LNCaP clone FGC (cell line): ENCODE data around the gene ICAM2.
A peak's percentile ranks its signal among the peaks of the same experiment; 100 is the strongest.

ENCODE experiments used
- DNase-seq: peaks from one replicate; pipeline ENCODE4 v3.0.0-alpha.2; 2011; ENCODE audit warnings: low read depth
- H3K4me3 ChIP-seq: 2 replicates; pipeline ENCODE4 v1.5.1; 2011; ENCODE audit warnings: mild to moderate bottlenecking, low read depth, low read length, control low read depth
- TF ChIP-seq, protein P1 (sequence below): IDR thresholded peaks from 2 replicates; pipeline ENCODE4 v1.5.1; 2012; ENCODE audit warnings: mild to moderate bottlenecking; ENCODE audit not compliant: control insufficient read depth, insufficient read depth; ENCODE audit errors: extremely low read depth

ICAM2 gene

DNA sequence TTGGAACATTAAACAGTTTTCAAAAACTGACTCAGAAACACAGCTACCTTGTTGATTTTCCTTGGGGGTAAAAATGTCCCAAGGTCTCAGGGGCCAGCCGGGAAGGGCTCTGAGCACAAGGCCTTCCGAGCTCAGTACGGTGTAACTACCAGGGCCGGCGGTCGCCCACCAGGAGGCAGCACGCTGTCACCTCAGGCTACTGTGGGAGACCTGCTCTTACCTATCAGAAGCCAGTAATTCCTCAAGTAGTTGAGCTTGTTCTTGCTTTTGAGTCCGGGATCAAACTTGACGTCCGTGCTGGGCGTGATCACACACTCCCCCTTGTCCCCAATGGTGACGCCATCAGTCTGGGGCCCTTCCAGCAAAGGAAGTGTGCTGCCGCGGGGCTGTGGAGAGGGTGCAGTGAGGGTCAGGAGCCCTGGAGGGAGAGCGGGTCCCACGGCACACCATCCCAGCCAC, 43.4 kb upstream of the ICAM2 start:
- TF ChIP-seq, protein P1, sequence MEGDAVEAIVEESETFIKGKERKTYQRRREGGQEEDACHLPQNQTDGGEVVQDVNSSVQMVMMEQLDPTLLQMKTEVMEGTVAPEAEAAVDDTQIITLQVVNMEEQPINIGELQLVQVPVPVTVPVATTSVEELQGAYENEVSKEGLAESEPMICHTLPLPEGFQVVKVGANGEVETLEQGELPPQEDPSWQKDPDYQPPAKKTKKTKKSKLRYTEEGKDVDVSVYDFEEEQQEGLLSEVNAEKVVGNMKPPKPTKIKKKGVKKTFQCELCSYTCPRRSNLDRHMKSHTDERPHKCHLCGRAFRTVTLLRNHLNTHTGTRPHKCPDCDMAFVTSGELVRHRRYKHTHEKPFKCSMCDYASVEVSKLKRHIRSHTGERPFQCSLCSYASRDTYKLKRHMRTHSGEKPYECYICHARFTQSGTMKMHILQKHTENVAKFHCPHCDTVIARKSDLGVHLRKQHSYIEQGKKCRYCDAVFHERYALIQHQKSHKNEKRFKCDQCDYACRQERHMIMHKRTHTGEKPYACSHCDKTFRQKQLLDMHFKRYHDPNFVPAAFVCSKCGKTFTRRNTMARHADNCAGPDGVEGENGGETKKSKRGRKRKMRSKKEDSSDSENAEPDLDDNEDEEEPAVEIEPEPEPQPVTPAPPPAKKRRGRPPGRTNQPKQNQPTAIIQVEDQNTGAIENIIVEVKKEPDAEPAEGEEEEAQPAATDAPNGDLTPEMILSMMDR: peak; percentile 61
- no peak overlapping the region for H3K4me3 ChIP-seq
- peak; percentile 19 for DNase-seq

DNA sequence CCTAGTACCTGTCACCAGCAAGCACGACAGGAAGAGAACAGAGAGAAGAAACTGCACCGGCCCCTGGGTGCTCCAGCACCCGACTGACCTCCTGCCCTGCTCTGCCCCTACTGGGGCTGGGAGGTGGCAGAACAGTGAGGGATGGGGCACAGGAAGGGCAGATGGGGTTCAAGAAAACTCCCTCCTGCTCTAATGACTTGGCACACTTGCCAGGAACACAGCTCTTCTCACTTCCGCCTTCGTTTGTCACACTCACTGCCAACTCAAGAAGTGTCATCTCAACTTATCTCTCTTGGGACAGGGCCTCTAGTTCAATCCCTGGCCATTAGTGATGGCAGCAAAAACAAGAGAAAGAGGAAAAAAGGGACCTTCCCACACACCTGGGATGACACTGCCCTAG, 42.7 kb upstream of the ICAM2 start:
- no peak for DNase-seq
- H3K4me3 ChIP-seq: no peak overlapping the region
- TF ChIP-seq, protein P1: no peak

DNA sequence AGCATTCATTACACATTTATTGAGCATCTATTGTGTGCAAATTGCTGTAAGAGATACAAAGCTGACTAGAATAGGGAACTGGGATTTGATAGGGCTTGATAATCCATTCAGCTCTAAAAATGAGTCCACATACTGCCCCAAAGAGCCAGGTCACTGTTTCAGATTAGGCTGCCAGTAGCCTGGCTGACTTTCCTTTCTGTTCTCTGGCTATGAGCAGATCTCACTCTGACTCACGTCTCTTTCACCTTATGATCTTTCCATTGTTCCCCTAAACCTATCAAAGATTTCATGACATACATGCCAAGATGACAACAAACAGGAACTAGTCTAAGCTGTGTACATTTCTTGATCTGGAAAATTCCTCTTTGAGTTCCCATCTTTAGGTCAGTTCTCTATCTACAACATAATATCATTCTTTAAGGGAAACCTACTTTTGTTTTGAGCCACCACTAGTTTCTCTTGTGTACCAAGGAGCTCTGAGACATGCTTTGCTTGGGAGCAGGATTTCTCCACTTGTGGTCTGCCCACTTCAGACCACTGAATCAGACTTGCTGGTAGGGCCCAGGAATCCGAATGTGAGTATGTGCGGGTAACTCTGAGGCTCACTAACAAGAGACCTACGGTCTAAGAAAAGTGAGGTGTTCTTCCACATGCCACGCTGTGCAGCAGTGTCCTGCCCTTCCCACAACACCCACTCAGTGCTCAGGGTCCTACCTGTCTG, 40.9 kb upstream of the ICAM2 start:
- H3K4me3 ChIP-seq: no peak overlapping the region
- DNase-seq: no peak
- TF ChIP-seq, protein P1: no peak

DNA sequence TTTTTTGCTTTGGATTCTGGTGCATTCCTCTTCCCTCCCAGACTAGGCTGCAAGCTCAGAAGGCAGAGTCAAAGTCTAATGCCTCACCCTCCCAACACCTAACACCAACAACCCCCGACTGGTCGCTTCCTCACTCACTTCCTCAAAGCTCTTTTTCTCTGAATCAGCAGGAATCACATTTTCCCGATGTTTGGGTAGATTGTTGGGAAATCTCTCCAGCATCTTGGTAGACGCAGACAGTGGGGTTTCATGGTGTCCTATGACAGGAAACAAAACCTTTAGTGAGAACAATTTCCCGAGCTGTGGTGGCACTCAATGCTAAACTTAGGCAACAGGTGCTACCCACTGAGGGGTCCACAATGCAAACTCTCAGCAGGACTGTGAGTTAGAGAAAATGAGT, 39.9 kb upstream of the ICAM2 start:
- no peak overlapping the region for H3K4me3 ChIP-seq
- DNase-seq: no peak
- TF ChIP-seq, protein P1: no peak

DNA sequence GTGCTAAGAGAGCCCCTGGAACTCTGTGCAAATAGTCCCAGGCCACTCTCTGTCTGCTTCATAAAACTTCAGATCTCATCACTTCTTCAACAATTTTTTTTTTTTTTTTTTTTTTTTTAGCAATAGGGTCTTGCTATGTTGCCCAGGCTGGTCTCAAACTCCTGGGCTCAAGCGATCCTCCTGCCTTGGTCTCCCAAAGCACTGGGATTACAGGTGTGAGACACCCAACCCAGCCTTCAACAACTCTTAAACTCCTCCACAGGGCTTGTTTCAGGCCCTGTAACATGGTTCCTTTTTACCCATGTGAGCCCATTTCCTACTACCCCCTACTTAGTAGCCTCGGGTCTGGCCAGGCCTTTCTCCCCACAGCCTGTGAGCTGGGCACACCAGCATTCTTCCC, 39.3 kb upstream of the ICAM2 start:
- no peak overlapping the region for H3K4me3 ChIP-seq
- no peak for DNase-seq
- TF ChIP-seq, protein P1: no peak

DNA sequence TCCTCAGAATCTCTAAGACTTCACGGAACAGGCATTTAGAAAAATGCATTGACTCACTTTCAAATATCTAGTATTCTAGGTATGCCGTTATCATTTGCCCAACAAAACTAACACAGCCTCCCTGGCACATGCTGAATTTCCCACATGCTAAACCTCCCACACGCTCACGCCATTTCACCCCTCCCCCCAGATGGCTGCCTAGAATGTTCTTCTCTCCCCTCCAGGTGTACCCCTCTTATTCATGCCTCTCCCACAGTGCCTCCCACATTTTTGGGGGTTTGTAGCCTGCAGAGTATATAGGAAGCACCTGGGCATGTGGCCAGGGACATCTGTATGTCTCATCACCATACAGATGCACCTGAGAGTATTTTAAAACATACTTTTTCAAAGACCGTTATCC, 38.2 kb upstream of the ICAM2 start:
- DNase-seq: no peak
- no peak overlapping the region for H3K4me3 ChIP-seq
- TF ChIP-seq, protein P1: no peak
